Measurements from ENCODE around the gene PCDHA5. TPM values are rescaled to one million over a fixed set of nuclear protein-coding genes. Genes with fewer than 3 reads are reported as not detected.
A peak's percentile ranks its signal among the peaks of the same experiment; 100 is the strongest.

PCDHA5 gene
- total and polyA plus RNA-seq, 2 of the 13 experiments (the other 11 are each of a cell fraction or from before 2014, with no cell fraction given) = not detected

DNA sequence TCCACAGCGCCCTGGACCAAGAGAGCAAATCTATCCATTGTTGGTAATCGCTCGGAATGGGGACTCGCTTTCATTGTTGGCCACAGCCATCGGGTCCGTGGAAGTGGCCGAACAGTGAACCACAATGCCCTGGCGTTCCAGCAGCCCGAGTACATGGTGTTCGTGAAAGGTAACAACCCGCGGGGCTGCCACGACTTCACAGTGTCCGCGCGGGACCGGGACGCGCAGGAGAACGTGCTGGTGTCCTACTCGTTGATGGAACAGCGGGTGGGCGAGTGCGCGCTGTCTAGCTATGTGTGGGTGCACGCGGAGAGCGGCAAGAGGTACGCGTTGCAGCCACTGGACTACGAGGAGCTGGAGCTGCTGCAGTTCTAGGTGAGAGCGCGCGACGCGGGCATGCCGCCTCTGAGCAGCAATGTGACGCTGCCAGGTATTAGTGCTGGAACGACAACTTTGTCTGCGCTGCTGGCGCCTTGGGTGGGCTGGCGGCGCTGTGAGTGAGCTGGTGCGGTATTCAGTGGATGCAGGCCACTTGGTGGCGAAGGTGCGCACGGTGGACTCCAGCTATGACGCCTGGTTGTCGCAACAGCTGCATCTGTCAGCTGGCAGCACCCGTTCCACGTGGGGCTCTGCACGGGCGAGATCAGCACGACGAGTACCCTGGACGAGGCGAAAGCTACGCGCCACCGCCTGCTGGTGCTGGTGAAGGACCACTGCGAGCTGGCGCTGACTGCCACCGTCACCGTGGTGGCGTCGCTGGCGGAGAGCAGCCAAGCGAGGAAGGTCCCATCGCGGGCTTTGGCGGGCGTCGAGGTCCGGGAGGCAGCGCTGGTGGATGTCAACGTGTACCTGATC lies 41.3 kb downstream of the PCDHA5 start (continued):
- TF ChIP-seq, protein P1, sequence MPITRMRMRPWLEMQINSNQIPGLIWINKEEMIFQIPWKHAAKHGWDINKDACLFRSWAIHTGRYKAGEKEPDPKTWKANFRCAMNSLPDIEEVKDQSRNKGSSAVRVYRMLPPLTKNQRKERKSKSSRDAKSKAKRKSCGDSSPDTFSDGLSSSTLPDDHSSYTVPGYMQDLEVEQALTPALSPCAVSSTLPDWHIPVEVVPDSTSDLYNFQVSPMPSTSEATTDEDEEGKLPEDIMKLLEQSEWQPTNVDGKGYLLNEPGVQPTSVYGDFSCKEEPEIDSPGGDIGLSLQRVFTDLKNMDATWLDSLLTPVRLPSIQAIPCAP (CRISPR knock-in tag; IDR thresholded peaks at IDR 0.05; ENCODE audit: low read depth) = no peak
- TF ChIP-seq ZNF33A (CRISPR knock-in tag; IDR thresholded peaks at IDR 0.05; ENCODE audit: borderline replicate concordance) = no peak

DNA sequence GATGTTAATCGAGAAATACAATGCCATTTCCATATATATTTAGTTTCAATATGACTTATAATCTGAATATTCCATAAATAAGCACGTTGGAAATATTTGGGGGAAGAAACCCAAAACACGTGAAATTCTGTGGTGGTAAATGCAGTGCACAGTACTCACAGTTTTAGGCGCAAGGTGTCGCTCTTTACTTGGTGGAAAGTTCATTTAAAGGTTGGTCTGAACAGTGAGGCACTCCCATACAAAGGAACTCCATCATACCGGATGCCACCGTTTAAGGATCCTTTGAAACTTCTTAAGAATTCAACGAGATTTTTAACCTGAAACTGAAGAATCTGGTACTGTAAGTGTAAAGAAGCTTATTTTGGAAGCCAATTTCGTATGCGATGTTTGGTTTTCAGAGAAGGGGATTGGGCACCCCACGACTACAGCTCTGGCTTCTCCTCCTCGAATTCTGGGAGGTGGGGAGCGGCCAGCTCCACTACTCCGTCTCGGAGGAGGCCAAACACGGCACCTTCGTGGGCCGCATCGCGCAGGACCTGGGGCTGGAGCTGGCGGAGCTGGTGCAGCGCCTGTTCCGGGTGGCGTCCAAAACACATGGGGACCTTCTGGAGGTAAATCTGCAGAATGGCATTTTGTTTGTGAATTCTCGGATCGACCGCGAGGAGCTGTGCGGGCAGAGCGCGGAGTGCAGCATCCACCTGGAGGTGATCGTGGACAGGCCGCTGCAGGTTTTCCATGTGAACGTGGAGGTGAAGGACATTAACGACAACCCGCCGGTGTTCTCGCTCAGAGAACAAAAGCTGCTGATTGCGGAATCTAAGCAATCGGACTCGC lies 47.5 kb downstream of the PCDHA5 start, which contains the start of gene PCDHA11:
PCDHA11 (plus strand) TSS at position 237 of the 834 bp plus-strand sequence; CDS start at position 384, 147 bp downstream.
- CTCF ChIA-PET (ENCODE audit: low intra/inter-chr PET ratio, low total read pairs) = interaction anchor here (2.6 kb wide), 1 partner anchor 171 kb away, joined by 34 read pairs; no protein-coding TSS in a partner anchor
- Histone ChIP-seq H3K9me3 (ENCODE audit: low read length) (no peaks in the 10 kb centered on the region), H3K4me3 (replicated peaks in 1 of 3; ENCODE audit: insufficient read depth in 1 of 3, low read depth in 2 of 3, low read length in 3 of 3) (peak within 1 kb of the TSS in 2 of 3 experiments; percentile 10 to 28; a peak in 1 of 6 replicates), H3K27ac (ENCODE audit: extremely low read length, insufficient read depth, low read length) (no peak within 1 kb of the TSS), H3K36me3 (replicated peaks in 1 of 2; ENCODE audit: control insufficient read depth in 1 of 2, insufficient read depth in 2 of 2, low read length in 2 of 2) (no peaks in the 10 kb centered on the region), H3K9ac (ENCODE audit: insufficient read depth, low read depth, low read length) (no peak within 1 kb of the TSS), H3K79me2 (ENCODE audit: insufficient read depth, low read length) (no peaks in the 10 kb centered on the region), H4K20me1 (ENCODE audit: insufficient read depth, low read length) (no peaks in the 10 kb centered on the region), H3K27me3 (ENCODE audit: control insufficient read depth in 1 of 2, insufficient read depth in 2 of 2, low read length in 2 of 2) (no peaks in the 10 kb centered on the region), H3K4me1 (ENCODE audit: insufficient read depth, low read length) (no peaks in the 10 kb centered on the region), H3K4me2 (ENCODE audit: low read depth, low read length) (peak within 1 kb of the TSS; percentile 39), H2AFZ (ENCODE audit: low read length) (no peak within 1 kb of the TSS)
- ATAC-seq = peak; percentile 97
- in situ Hi-C loops (cut with HindIII; ENCODE audit: extremely low pct_ligation_motif_present, low pct_unique_long_range_greater_than_20kb) (loop anchor here (5.0 kb wide), 1 partner anchor 173 kb away; no protein-coding TSS in a partner anchor), intact Hi-C loops (cut with micrococcal nuclease; ENCODE audit: unreplicated experiment) (loop anchor here (1.0 to 2.0 kb wide), 2 partner anchors 28 to 172 kb away; partner anchors contain the start of gene PCDHA8)
- peak; percentile 45 for DNase-seq (ENCODE audit: low spot score)
- WGBS (ENCODE audit: low lambda C conversion rate) = 34% methylated on average over 32 of the region's 41 CpGs
- POLR2A ChIA-PET = no interaction called here
- BruUV-seq (replicated peaks) = no TSS peak
- peak; percentile 60 for FAIRE-seq
- peak; percentile 74 for TF ChIP-seq STAG1 (CRISPR knock-in tag; IDR thresholded peaks at IDR 0.05)
- TF ChIP-seq TEAD2 (CRISPR knock-in tag; IDR thresholded peaks at IDR 0.05) = no peak
- TF ChIP-seq ZNF556 (CRISPR knock-in tag; IDR thresholded peaks at IDR 0.05; ENCODE audit: borderline replicate concordance) = no peak
- 0 out of 2 replicates have a peak, but pooled peaks have one; percentile 34 for TF ChIP-seq TBX2 (CRISPR knock-in tag; IDR thresholded peaks at IDR 0.05; ENCODE audit: borderline replicate concordance)
- peak; percentile 61; the same call in 1 of the 2 replicates for TF ChIP-seq CEBPB (IDR thresholded peaks at IDR 0.05; ENCODE audit: borderline replicate concordance, low read depth, low read length)
- TF ChIP-seq MED1 (CRISPR knock-in tag; IDR thresholded peaks at IDR 0.05) = no peak
- TF ChIP-seq, protein P2, sequence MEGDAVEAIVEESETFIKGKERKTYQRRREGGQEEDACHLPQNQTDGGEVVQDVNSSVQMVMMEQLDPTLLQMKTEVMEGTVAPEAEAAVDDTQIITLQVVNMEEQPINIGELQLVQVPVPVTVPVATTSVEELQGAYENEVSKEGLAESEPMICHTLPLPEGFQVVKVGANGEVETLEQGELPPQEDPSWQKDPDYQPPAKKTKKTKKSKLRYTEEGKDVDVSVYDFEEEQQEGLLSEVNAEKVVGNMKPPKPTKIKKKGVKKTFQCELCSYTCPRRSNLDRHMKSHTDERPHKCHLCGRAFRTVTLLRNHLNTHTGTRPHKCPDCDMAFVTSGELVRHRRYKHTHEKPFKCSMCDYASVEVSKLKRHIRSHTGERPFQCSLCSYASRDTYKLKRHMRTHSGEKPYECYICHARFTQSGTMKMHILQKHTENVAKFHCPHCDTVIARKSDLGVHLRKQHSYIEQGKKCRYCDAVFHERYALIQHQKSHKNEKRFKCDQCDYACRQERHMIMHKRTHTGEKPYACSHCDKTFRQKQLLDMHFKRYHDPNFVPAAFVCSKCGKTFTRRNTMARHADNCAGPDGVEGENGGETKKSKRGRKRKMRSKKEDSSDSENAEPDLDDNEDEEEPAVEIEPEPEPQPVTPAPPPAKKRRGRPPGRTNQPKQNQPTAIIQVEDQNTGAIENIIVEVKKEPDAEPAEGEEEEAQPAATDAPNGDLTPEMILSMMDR (CRISPR knock-in tag; IDR thresholded peaks at IDR 0.05) = peak; percentile 73
- no peak for TF ChIP-seq ZKSCAN1 (IDR thresholded peaks at IDR 0.05; ENCODE audit: low read length)
- TF ChIP-seq FLYWCH1 (CRISPR knock-in tag; IDR thresholded peaks at IDR 0.05) = no peak
- TF ChIP-seq, protein P3, sequence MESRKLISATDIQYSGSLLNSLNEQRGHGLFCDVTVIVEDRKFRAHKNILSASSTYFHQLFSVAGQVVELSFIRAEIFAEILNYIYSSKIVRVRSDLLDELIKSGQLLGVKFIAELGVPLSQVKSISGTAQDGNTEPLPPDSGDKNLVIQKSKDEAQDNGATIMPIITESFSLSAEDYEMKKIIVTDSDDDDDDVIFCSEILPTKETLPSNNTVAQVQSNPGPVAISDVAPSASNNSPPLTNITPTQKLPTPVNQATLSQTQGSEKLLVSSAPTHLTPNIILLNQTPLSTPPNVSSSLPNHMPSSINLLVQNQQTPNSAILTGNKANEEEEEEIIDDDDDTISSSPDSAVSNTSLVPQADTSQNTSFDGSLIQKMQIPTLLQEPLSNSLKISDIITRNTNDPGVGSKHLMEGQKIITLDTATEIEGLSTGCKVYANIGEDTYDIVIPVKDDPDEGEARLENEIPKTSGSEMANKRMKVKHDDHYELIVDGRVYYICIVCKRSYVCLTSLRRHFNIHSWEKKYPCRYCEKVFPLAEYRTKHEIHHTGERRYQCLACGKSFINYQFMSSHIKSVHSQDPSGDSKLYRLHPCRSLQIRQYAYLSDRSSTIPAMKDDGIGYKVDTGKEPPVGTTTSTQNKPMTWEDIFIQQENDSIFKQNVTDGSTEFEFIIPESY (CRISPR knock-in tag; IDR thresholded peaks at IDR 0.05) = peak; percentile 53; the same call in 1 of the 2 replicates
- TF ChIP-seq HNRNPLL (IDR thresholded peaks at IDR 0.05; ENCODE audit: low read depth, low read length, poor library complexity, severe bottlenecking) = peak; percentile 22
- peak; percentile 77 for TF ChIP-seq CEBPG (CRISPR knock-in tag; IDR thresholded peaks at IDR 0.05)
- 0 out of 2 replicates have a peak, but pooled peaks have one; percentile 23 for TF ChIP-seq ARNT2 (CRISPR knock-in tag; IDR thresholded peaks at IDR 0.05; ENCODE audit: low read depth)
